Hepatocyte (in vitro differentiated cells): ENCODE measurements around the gene GPD1L. TPM values are rescaled to one million over a fixed set of nuclear protein-coding genes. Genes with fewer than 3 reads are reported as not detected.
A peak's percentile ranks its signal among the peaks of the same experiment; 100 is the strongest.

Experiments used
- DNase-seq: peaks from one replicate; pipeline ENCODE4 v3.0.0-alpha.2; 2016; ENCODE audit warnings: low spot score
- H2AFZ ChIP-seq: fragments of 200-600 bp; sonication (generic); 2 replicates; pipeline ENCODE4 v1.6.0; 2016; ENCODE audit warnings: antibody characterized with exemption, mild to moderate bottlenecking
- H3K27ac ChIP-seq: fragments of 200-600 bp; sonication (generic); 2 replicates; pipeline ENCODE4 v1.5.1; 2016; ENCODE audit warnings: mild to moderate bottlenecking
- H3K27me3 ChIP-seq: fragments of 200-600 bp; sonication (generic); 2 replicates; pipeline ENCODE4 v1.6.1; 2016
- H3K36me3 ChIP-seq: fragments of 200-600 bp; sonication (generic); replicated peaks from 2 replicates; pipeline ENCODE4 v1.5.1; 2016; ENCODE audit warnings: low read depth; ENCODE audit not compliant: insufficient read depth
- H3K4me1 ChIP-seq: fragments of 200-600 bp; sonication (generic); 2 replicates; pipeline ENCODE4 v1.5.1; 2016; ENCODE audit warnings: mild to moderate bottlenecking, moderate library complexity; ENCODE audit not compliant: insufficient read depth
- H3K4me2 ChIP-seq: fragments of 200-600 bp; sonication (generic); 2 replicates; pipeline ENCODE4 v1.6.0; 2016
- H3K4me3 ChIP-seq: fragments of 200-600 bp; sonication (generic); 2 replicates; pipeline ENCODE4 v1.5.1; 2016; ENCODE audit warnings: mild to moderate bottlenecking
- H3K79me2 ChIP-seq: fragments of 200-600 bp; sonication (generic); 2 replicates; pipeline ENCODE4 v1.6.0; 2017; ENCODE audit warnings: mild to moderate bottlenecking
- H3K9me2 ChIP-seq: fragments of 200-600 bp; sonication (generic); replicated peaks from 2 replicates; pipeline ENCODE4 v1.6.0; 2017; ENCODE audit warnings: mild to moderate bottlenecking; ENCODE audit not compliant: insufficient read depth
- H3K9me3 ChIP-seq: fragments of 200-600 bp; sonication (generic); 2 replicates; pipeline ENCODE4 v1.5.1; 2016; ENCODE audit warnings: low read depth, mild to moderate bottlenecking
- H4K20me1 ChIP-seq: fragments of 200-600 bp; sonication (generic); 2 replicates; pipeline ENCODE4 v1.6.0; 2016; ENCODE audit warnings: mild to moderate bottlenecking; ENCODE audit not compliant: insufficient read depth, poor library complexity, severe bottlenecking
- EZH2 ChIP-seq: fragments of 200-600 bp; sonication (generic); IDR thresholded peaks from 2 replicates; pipeline ENCODE4 v1.6.1; 2016; ENCODE audit warnings: antibody characterized with exemption, mild to moderate bottlenecking, borderline replicate concordance
- EZH2phosphoT487 ChIP-seq: fragments of 200-600 bp; sonication (generic); IDR thresholded peaks from one replicate; pipeline ENCODE4 v1.6.1; 2018; ENCODE audit warnings: antibody characterized with exemption, mild to moderate bottlenecking, low read depth, moderate library complexity; ENCODE audit not compliant: unreplicated experiment, severe bottlenecking
- WGBS: methylation state at CpG from one replicate; pipeline ENCODE4 v1.1.6; 2016; ENCODE audit warnings: low lambda C conversion rate; ENCODE audit errors: missing lambda C conversion rate; 5-methylcytosine and 5-hydroxymethylcytosine counted together
- polyA plus RNA-seq: library from polyadenylated mRNA; unstranded; fragments of >200 nt; fragmentation: Nextera tagmentation; extraction: Ambion mirVana; gene quantifications from 2 replicates; pipeline ENCODE4 v1.2.1, GENCODE V29; 2016
- total RNA-seq: library from RNA; depleted of rRNA; stranded (reverse); fragments of >200 nt; gene quantifications from 2 replicates; pipeline ENCODE4 v1.2.3, GENCODE V29; 2014
- TF ChIP-seq, protein P1 (sequence below): fragments of 200-600 bp; sonication (generic); IDR thresholded peaks from 2 replicates; pipeline ENCODE4 v1.5.1; 2016; ENCODE audit warnings: antibody characterized with exemption, mild to moderate bottlenecking; ENCODE audit not compliant: poor library complexity

The GPD1L gene
- total and polyA plus RNA-seq, 2 experiments from 2014 or later: 6.8 to 15.2 TPM

DNA sequence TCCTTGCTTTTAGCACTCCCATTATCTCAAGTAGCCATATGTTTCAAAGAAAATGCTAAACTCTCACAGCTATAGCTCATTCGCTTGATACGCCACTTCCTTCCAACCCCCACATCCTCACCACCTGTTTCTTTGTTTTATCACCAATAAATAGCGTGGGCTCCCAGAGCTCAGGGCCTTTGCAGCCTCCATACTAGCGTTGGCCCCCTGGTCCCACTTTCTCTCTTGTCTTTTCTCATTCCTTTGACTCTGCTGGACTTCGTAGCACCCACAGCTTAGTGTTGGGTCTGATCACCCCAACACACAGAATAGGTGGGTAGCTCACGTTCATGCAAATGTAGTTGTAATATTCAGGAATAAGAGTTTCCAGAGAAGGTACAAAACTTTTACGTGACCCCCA, 4.1 kb upstream of the GPD1L start:
- no peaks in the 10 kb centered on the region for H3K9me3 ChIP-seq
- DNase-seq: no peak
- H4K20me1 ChIP-seq: no peaks in the 10 kb centered on the region
- no peaks in the 10 kb centered on the region for H3K36me3 ChIP-seq
- no peaks in the 10 kb centered on the region for H3K27me3 ChIP-seq
- H3K4me2 ChIP-seq: no peak overlapping the region
- WGBS: 93% methylated on average over 7 of the region's 7 CpGs
- no peak overlapping the region for H3K27ac ChIP-seq
- H3K4me3 ChIP-seq: no peak overlapping the region
- no peaks in the 10 kb centered on the region for H3K9me2 ChIP-seq
- H2AFZ ChIP-seq: no peak overlapping the region
- peaks cover under 1% of the 10 kb centered on the region for H3K79me2 ChIP-seq
- TF ChIP-seq EZH2 (no peak), EZH2phosphoT487 (no peak)
- TF ChIP-seq, protein P1, sequence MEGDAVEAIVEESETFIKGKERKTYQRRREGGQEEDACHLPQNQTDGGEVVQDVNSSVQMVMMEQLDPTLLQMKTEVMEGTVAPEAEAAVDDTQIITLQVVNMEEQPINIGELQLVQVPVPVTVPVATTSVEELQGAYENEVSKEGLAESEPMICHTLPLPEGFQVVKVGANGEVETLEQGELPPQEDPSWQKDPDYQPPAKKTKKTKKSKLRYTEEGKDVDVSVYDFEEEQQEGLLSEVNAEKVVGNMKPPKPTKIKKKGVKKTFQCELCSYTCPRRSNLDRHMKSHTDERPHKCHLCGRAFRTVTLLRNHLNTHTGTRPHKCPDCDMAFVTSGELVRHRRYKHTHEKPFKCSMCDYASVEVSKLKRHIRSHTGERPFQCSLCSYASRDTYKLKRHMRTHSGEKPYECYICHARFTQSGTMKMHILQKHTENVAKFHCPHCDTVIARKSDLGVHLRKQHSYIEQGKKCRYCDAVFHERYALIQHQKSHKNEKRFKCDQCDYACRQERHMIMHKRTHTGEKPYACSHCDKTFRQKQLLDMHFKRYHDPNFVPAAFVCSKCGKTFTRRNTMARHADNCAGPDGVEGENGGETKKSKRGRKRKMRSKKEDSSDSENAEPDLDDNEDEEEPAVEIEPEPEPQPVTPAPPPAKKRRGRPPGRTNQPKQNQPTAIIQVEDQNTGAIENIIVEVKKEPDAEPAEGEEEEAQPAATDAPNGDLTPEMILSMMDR: no peak
- peaks cover 8% of the 10 kb centered on the region for H3K4me1 ChIP-seq

DNA sequence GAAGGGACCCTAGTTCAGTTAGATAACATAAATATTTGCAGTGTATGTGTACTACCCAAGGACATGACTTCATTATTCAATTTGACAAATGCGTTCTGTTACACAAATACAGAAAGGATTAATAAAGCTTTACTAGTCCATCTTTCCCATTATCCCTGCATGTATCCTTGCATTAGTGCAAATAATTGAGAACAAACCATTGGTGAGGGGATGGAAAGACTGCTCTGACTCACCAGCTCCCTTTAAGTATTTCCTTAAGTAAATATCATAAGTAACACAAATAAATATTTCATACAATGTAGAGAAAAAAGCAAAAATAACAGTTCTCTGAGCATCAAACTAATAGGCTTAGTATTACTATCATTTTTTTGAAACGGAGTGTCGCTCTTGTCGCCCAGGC, 1.9 kb upstream of the GPD1L start:
- Histone ChIP-seq H3K79me2 (peaks cover 5% of the 10 kb centered on the region), H3K9me3 (no peaks in the 10 kb centered on the region), H3K27me3 (no peaks in the 10 kb centered on the region), H3K9me2 (no peaks in the 10 kb centered on the region), H3K4me1 (peaks cover 12% of the 10 kb centered on the region), H2AFZ (no peak overlapping the region), H3K27ac (no peak overlapping the region), H4K20me1 (no peaks in the 10 kb centered on the region), H3K36me3 (no peaks in the 10 kb centered on the region), H3K4me3 (no peak overlapping the region), H3K4me2 (no peak overlapping the region)
- WGBS: 94% methylated on average over 4 of the region's 4 CpGs
- DNase-seq: no peak
- TF ChIP-seq, protein P1: no peak
- no peak for TF ChIP-seq EZH2phosphoT487
- no peak for TF ChIP-seq EZH2

DNA sequence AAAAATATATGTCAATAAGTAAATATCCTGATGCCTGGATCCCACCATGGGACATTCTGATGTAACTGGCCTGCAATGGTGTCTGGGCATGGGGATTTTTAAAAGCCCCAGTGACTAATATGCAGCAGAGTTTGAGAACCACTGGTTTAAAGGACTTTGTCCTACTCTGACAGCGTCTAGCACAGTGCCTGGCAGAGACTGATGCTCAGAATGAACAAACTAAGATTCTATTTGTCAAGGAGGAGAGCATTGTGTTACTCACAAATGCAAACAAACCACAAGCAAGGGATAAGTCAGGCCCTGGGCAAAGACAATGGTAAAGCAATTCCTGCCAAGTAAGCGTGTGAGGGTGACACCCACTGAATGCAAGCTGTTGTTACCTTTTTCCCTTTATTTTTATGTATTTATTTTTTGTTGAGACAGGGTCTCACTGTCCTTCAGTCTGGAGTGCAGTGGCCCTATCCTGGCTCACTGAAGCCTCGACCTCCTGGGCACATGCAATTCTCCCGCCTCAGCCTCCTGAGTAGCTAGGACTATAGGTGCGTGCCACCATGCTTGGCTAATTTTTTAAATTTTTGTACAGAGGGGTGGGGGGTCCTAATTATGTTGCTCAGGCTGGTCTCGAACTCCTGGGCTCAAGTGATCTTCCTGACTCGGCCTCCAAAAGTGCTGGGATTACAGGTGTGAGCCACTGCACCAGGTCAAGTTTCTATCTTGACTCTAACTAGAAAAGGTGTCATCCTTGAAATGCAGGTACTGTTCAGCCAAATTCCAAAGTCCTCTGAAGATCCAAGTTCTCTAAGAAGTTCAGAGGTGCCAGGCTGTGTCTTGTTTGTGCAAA, 909 bp upstream of the GPD1L start:
- no peak overlapping the region for H3K4me3 ChIP-seq
- no peaks in the 10 kb centered on the region for H3K27me3 ChIP-seq
- H3K4me1 ChIP-seq: peaks cover 18% of the 10 kb centered on the region
- H3K36me3 ChIP-seq: no peaks in the 10 kb centered on the region
- no peak for DNase-seq
- peak overlapping the region; percentile 84 for H3K4me2 ChIP-seq
- H4K20me1 ChIP-seq: no peaks in the 10 kb centered on the region
- H3K27ac ChIP-seq: no peak overlapping the region
- no peak for TF ChIP-seq EZH2
- TF ChIP-seq, protein P1: no peak
- TF ChIP-seq EZH2phosphoT487: no peak
- WGBS: 89% methylated on average over 7 of the region's 7 CpGs
- H3K9me3 ChIP-seq: no peaks in the 10 kb centered on the region
- H2AFZ ChIP-seq: peak overlapping the region; percentile 98
- no peaks in the 10 kb centered on the region for H3K9me2 ChIP-seq
- H3K79me2 ChIP-seq: peaks cover 9% of the 10 kb centered on the region
